Mesendoderm (in vitro differentiated cells): ENCODE results near the gene C1RL.

ENCODE experiments used
- DNase-seq: peaks from one replicate; pipeline ENCODE4 v3.0.0; 2013
- H2AK5ac ChIP-seq: 2 replicates; pipeline ENCODE4 v1.6.1; 2013; ENCODE audit warnings: low read length, inconsistent platforms
- H2BK120ac ChIP-seq: 2 replicates; pipeline ENCODE4 v1.6.1; 2013; ENCODE audit warnings: low read depth, mild to moderate bottlenecking, low read length, moderate library complexity, mixed read lengths
- H2BK15ac ChIP-seq: replicated peaks from 2 replicates; pipeline ENCODE4 v1.6.1; 2013; ENCODE audit warnings: low read depth, mild to moderate bottlenecking, moderate library complexity
- H2BK5ac ChIP-seq: 2 replicates; pipeline ENCODE4 v1.6.1; 2013; ENCODE audit warnings: low read length, inconsistent platforms
- H3K18ac ChIP-seq: 2 replicates; pipeline ENCODE4 v1.6.1; 2013; ENCODE audit warnings: mild to moderate bottlenecking, low read length, mixed read lengths
- H3K23ac ChIP-seq: one replicate; pipeline ENCODE4 v1.6.1; 2013; ENCODE audit warnings: low read length
- H3K27ac ChIP-seq: 2 replicates; pipeline ENCODE4 v1.5.1; 2013; ENCODE audit warnings: low read depth, mild to moderate bottlenecking, inconsistent platforms, low read length, moderate library complexity
- H3K27me3 ChIP-seq: 2 replicates; pipeline ENCODE4 v1.6.1; 2013; ENCODE audit warnings: low read length, control low read depth, mild to moderate bottlenecking, inconsistent platforms; ENCODE audit not compliant: insufficient read depth, poor library complexity
- H3K36me3 ChIP-seq: 2 replicates; pipeline ENCODE4 v1.6.1; 2013; ENCODE audit warnings: low read length, inconsistent platforms; ENCODE audit not compliant: control insufficient read depth, insufficient read depth
- H3K4ac ChIP-seq: one replicate; pipeline ENCODE4 v1.6.1; 2013; ENCODE audit warnings: low read depth, mild to moderate bottlenecking, low read length, moderate library complexity
- H3K4me1 ChIP-seq: 2 replicates; pipeline ENCODE4 v1.6.1; 2013; ENCODE audit warnings: low read depth, low read length, inconsistent platforms; ENCODE audit not compliant: control insufficient read depth
- H3K4me2 ChIP-seq: 2 replicates; pipeline ENCODE4 v1.6.1; 2013; ENCODE audit warnings: low read length
- H3K4me3 ChIP-seq: 2 replicates; pipeline ENCODE4 v1.5.1; 2013; ENCODE audit warnings: mild to moderate bottlenecking, low read length
- H3K56ac ChIP-seq: one replicate; pipeline ENCODE4 v1.6.1; 2013; ENCODE audit warnings: low read length
- H3K79me1 ChIP-seq: 2 replicates; pipeline ENCODE4 v1.6.1; 2013; ENCODE audit warnings: low read length, inconsistent platforms
- H3K79me2 ChIP-seq: 2 replicates; pipeline ENCODE4 v1.6.1; 2013; ENCODE audit warnings: mild to moderate bottlenecking, low read length; ENCODE audit not compliant: control insufficient read depth, insufficient read depth
- H3K9ac ChIP-seq: 2 replicates; pipeline ENCODE4 v1.6.1; 2013; ENCODE audit warnings: low read length, inconsistent platforms
- H4K5ac ChIP-seq: one replicate; pipeline ENCODE4 v1.6.1; 2013; ENCODE audit warnings: low read length
- H4K8ac ChIP-seq: one replicate; pipeline ENCODE4 v1.6.1; 2013; ENCODE audit warnings: low read depth, mild to moderate bottlenecking, control low read depth, low read length, moderate library complexity
- WGBS: extraction: QIAGEN DNeasy Blood & Tissue Kit; methylation state at CpG from one replicate; pipeline ENCODE4 v1.1.7; 2013; ENCODE audit warnings: low lambda C conversion rate, missing lambda C conversion rate; ENCODE audit not compliant: insufficient coverage; ENCODE audit errors: extremely low coverage; 5-methylcytosine and 5-hydroxymethylcytosine counted together

Gene C1RL

GRCh38 chr12:7102582-7102981, 6.4 kb downstream of the C1RL start:
- no peak overlapping the region for H2AK5ac ChIP-seq
- no peaks in the 10 kb centered on the region for H3K27me3 ChIP-seq
- no peak overlapping the region for H3K4ac ChIP-seq
- H3K27ac ChIP-seq: no peak overlapping the region
- H3K4me3 ChIP-seq: no peak overlapping the region
- H4K8ac ChIP-seq: no peak overlapping the region
- H3K79me1 ChIP-seq: peaks cover 2% of the 10 kb centered on the region
- H2BK15ac ChIP-seq: no peak overlapping the region
- DNase-seq: no peak
- H3K18ac ChIP-seq: no peak overlapping the region
- no peaks in the 10 kb centered on the region for H3K4me1 ChIP-seq
- H3K79me2 ChIP-seq: no peaks in the 10 kb centered on the region
- no peak overlapping the region for H3K9ac ChIP-seq
- H3K36me3 ChIP-seq: no peaks in the 10 kb centered on the region
- no peak overlapping the region for H2BK5ac ChIP-seq
- H3K4me2 ChIP-seq: no peak overlapping the region
- H3K56ac ChIP-seq: no peak overlapping the region
- H2BK120ac ChIP-seq: no peak overlapping the region
- no peak overlapping the region for H4K5ac ChIP-seq
- WGBS: no CpG with 5 or more reads among the region's 3 CpGs
- no peak overlapping the region for H3K23ac ChIP-seq

- Histone ChIP-seq H3K56ac (no peak overlapping the region), H3K18ac (no peak overlapping the region), H3K4me1 (no peaks in the 10 kb centered on the region), H3K36me3 (no peaks in the 10 kb centered on the region), H3K4me2 (no peak overlapping the region), H4K8ac (no peak overlapping the region), H3K27me3 (no peaks in the 10 kb centered on the region), H3K4ac (no peak overlapping the region), H2BK5ac (no peak overlapping the region), H3K79me2 (no peaks in the 10 kb centered on the region), H3K23ac (no peak overlapping the region), H3K27ac (no peak overlapping the region), H4K5ac (no peak overlapping the region), H2BK120ac (no peak overlapping the region), H2AK5ac (no peak overlapping the region), H3K79me1 (peaks cover 2% of the 10 kb centered on the region), H3K9ac (no peak overlapping the region), H2BK15ac (no peak overlapping the region), H3K4me3 (no peak overlapping the region)
- WGBS: no CpG with 5 or more reads among the region's 10 CpGs
- DNase-seq: no peak
Observed at GRCh38 chr12:7101694-7102131, 7.3 kb downstream of the C1RL start.

- DNase-seq: no peak
- Histone ChIP-seq H3K4me3 (no peak overlapping the region), H2BK120ac (no peak overlapping the region), H3K9ac (no peak overlapping the region), H4K8ac (no peak overlapping the region), H3K79me1 (no peaks in the 10 kb centered on the region), H3K56ac (no peak overlapping the region), H2BK5ac (no peak overlapping the region), H3K27ac (no peak overlapping the region), H3K23ac (no peak overlapping the region), H3K4me1 (no peaks in the 10 kb centered on the region), H2AK5ac (no peak overlapping the region), H3K18ac (no peak overlapping the region), H4K5ac (no peak overlapping the region), H3K4me2 (no peak overlapping the region), H3K4ac (no peak overlapping the region), H3K79me2 (no peaks in the 10 kb centered on the region), H2BK15ac (no peak overlapping the region), H3K27me3 (no peaks in the 10 kb centered on the region), H3K36me3 (no peaks in the 10 kb centered on the region)
- no CpG with 5 or more reads among the region's 4 CpGs for WGBS
Observed at GRCh38 chr12:7101047-7101693, 7.8 kb downstream of the C1RL start.

- Histone ChIP-seq H2BK120ac (no peak overlapping the region), H3K36me3 (no peaks in the 10 kb centered on the region), H3K9ac (no peak overlapping the region), H4K8ac (no peak overlapping the region), H4K5ac (no peak overlapping the region), H3K4me1 (no peaks in the 10 kb centered on the region), H3K27me3 (no peaks in the 10 kb centered on the region), H3K4me2 (no peak overlapping the region), H3K4me3 (no peak overlapping the region), H2AK5ac (no peak overlapping the region), H3K79me1 (no peaks in the 10 kb centered on the region), H2BK5ac (no peak overlapping the region), H3K56ac (no peak overlapping the region), H3K23ac (no peak overlapping the region), H3K18ac (no peak overlapping the region), H3K27ac (no peak overlapping the region), H2BK15ac (no peak overlapping the region), H3K4ac (no peak overlapping the region), H3K79me2 (no peaks in the 10 kb centered on the region)
- WGBS: no CpG with 5 or more reads among the region's 4 CpGs
- no peak for DNase-seq
Observed at GRCh38 chr12:7100239-7100638, 8.8 kb downstream of the C1RL start.

GRCh38 chr12:7099290-7099996, 9.6 kb downstream of the C1RL start:
- no peaks in the 10 kb centered on the region for H3K79me2 ChIP-seq
- H3K9ac ChIP-seq: no peak overlapping the region
- H3K36me3 ChIP-seq: no peaks in the 10 kb centered on the region
- H4K8ac ChIP-seq: no peak overlapping the region
- no peak overlapping the region for H2BK15ac ChIP-seq
- no peak overlapping the region for H3K4me2 ChIP-seq
- no peak overlapping the region for H3K56ac ChIP-seq
- no peak overlapping the region for H2BK120ac ChIP-seq
- no peak overlapping the region for H2BK5ac ChIP-seq
- H3K79me1 ChIP-seq: no peaks in the 10 kb centered on the region
- no peak for DNase-seq
- WGBS: no CpG with 5 or more reads among the region's 9 CpGs
- no peak overlapping the region for H2AK5ac ChIP-seq
- no peaks in the 10 kb centered on the region for H3K27me3 ChIP-seq
- H3K4me3 ChIP-seq: no peak overlapping the region
- H3K23ac ChIP-seq: no peak overlapping the region
- no peak overlapping the region for H4K5ac ChIP-seq
- no peak overlapping the region for H3K18ac ChIP-seq
- H3K4me1 ChIP-seq: no peaks in the 10 kb centered on the region
- no peak overlapping the region for H3K4ac ChIP-seq
- no peak overlapping the region for H3K27ac ChIP-seq
